GM11168 (cell line): ENCODE data around the gene SLC16A12.
"Not testable (repeated sequence)": the region's sequence is repeated elsewhere in the genome, so short reads cannot be mapped to it uniquely, and the experiment has no call there.

Experiments
- in situ Hi-C: fragments of 300-500 bp; cut with MboI; formaldehyde crosslinking; loops from one replicate; pipeline ENCODE4 v1.12.0; 2022; ENCODE audit warnings: low sequenced_read_pairs; ENCODE audit not compliant: unreplicated experiment

SLC16A12 gene

GRCh38 chr10:89438525-89438924 lies 96.9 kb downstream of the SLC16A12 start:
- in situ Hi-C loops = loop anchor here (5.0 kb wide), 1 partner anchor 114 kb away; no protein-coding TSS in a partner anchor

GRCh38 chr10:89431977-89432376 lies 103.4 kb downstream of the SLC16A12 start:
- in situ Hi-C loops = no loop called here

- in situ Hi-C loops = no loop called here
Observed at GRCh38 chr10:89428877-89429276, 106.5 kb downstream of the SLC16A12 start.

GRCh38 chr10:89427629-89428028 lies 107.8 kb downstream of the SLC16A12 start:
- in situ Hi-C loops = no loop called here

GRCh38 chr10:89426230-89426868 lies 109.0 kb downstream of the SLC16A12 start:
- in situ Hi-C loops = no loop called here

- in situ Hi-C loops = no loop called here
Observed at GRCh38 chr10:89425000-89425399, 110.4 kb downstream of the SLC16A12 start.

GRCh38 chr10:89421018-89421476 lies 114.3 kb downstream of the SLC16A12 start:
- in situ Hi-C loops = no loop called here

GRCh38 chr10:89419548-89419947 lies 115.8 kb downstream of the SLC16A12 start:
- in situ Hi-C loops = no loop called here

GRCh38 chr10:89416465-89416864 lies 118.9 kb downstream of the SLC16A12 start:
- in situ Hi-C loops = no loop called here

- in situ Hi-C loops = no loop called here
Observed at GRCh38 chr10:89414879-89415821, 120.2 kb downstream of the SLC16A12 start.

- in situ Hi-C loops = no loop called here
Observed at GRCh38 chr10:89414146-89414878, 121.1 kb downstream of the SLC16A12 start, which contains the start of gene IFIT5. Gene IFIT5, plus strand, starts transcription at chr10:89414568. Its CDS starts 231 bp downstream, at chr10:89414799.

- in situ Hi-C loops = no loop called here
Observed at GRCh38 chr10:89413398-89413912, 121.9 kb downstream of the SLC16A12 start.

- in situ Hi-C loops = not testable (repeated sequence)
Observed at GRCh38 chr10:89412276-89412675, 123.1 kb downstream of the SLC16A12 start.

GRCh38 chr10:89411135-89411534 lies 124.3 kb downstream of the SLC16A12 start:
- in situ Hi-C loops = not testable (repeated sequence)

GRCh38 chr10:89410551-89410950 lies 124.8 kb downstream of the SLC16A12 start:
- in situ Hi-C loops = not testable (repeated sequence)

GRCh38 chr10:89409282-89409681 lies 126.1 kb downstream of the SLC16A12 start:
- in situ Hi-C loops = not testable (repeated sequence)

- in situ Hi-C loops = not testable (repeated sequence)
Observed at GRCh38 chr10:89407792-89408191, 127.6 kb downstream of the SLC16A12 start.

- in situ Hi-C loops = not testable (repeated sequence)
Observed at GRCh38 chr10:89406178-89406577, 129.2 kb downstream of the SLC16A12 start.

- in situ Hi-C loops = no loop called here
Observed at GRCh38 chr10:89404104-89405047, 131.0 kb downstream of the SLC16A12 start.
